Natural killer cell (primary cell): Measurements from ENCODE around the gene PTAR1. TPM values are rescaled to one million over a fixed set of nuclear protein-coding genes. Genes with fewer than 3 reads are reported as not detected.

Experiments used
- ATAC-seq, 3 donors: fragments of 150-1000 bp in 2 of 3; fragments of 200-7000 bp in 1 of 3; cut with Tn5 transposase; 1 replicate in 1 of 3; 2 replicates in 2 of 3; pipeline ENCODE4 v1.10.0; 2021; ENCODE audit warnings: mild to moderate bottlenecking in 2 of 3, moderate library complexity in 2 of 3
- DNase-seq, 2 donors: peaks; one replicate each; pipeline versions ENCODE4 v3.0.0 to v3.0.0-alpha.2; 2013 to 2021; ENCODE audit warnings: mixed read lengths in 1 of 2
- H3K27ac ChIP-seq: one replicate; pipeline ENCODE4 v1.5.1; 2013; ENCODE audit warnings: mild to moderate bottlenecking, low read length
- H3K27me3 ChIP-seq: one replicate; pipeline ENCODE4 v1.6.1; 2013; ENCODE audit warnings: low read length; ENCODE audit not compliant: control insufficient read depth, insufficient read depth
- H3K36me3 ChIP-seq: one replicate; pipeline ENCODE4 v1.6.1; 2013; ENCODE audit warnings: low read length; ENCODE audit not compliant: control insufficient read depth, insufficient read depth
- H3K4me1 ChIP-seq: one replicate; pipeline ENCODE4 v1.6.1; 2013; ENCODE audit warnings: low read length; ENCODE audit not compliant: control insufficient read depth, insufficient read depth
- H3K4me3 ChIP-seq: one replicate; pipeline ENCODE4 v1.5.1; 2013; ENCODE audit warnings: low read length
- H3K9me3 ChIP-seq: one replicate; pipeline ENCODE4 v1.6.1; 2013; ENCODE audit warnings: low read length; ENCODE audit not compliant: control insufficient read depth, insufficient read depth
- H3K27ac Mint-ChIP-seq, 2 donors: one replicate each; pipeline ENCODE4 v1.8.0; 2022; ENCODE audit warnings: mild to moderate bottlenecking in 2 of 2, mixed read lengths in 2 of 2, moderate library complexity in 1 of 2
- H3K27me3 Mint-ChIP-seq, 2 donors: one replicate each; pipeline ENCODE4 v1.8.0; 2022; ENCODE audit warnings: low read depth in 2 of 2, mixed read lengths in 2 of 2
- H3K36me3 Mint-ChIP-seq: one replicate; pipeline ENCODE4 v1.8.0; 2022; ENCODE audit warnings: mixed read lengths
- H3K4me1 Mint-ChIP-seq, 2 donors: one replicate each; pipeline ENCODE4 v1.8.0; 2022; ENCODE audit warnings: mixed read lengths in 2 of 2
- H3K4me3 Mint-ChIP-seq: one replicate; pipeline ENCODE4 v1.8.0; 2022; ENCODE audit warnings: mild to moderate bottlenecking, moderate library complexity, mixed read lengths
- H3K9me3 Mint-ChIP-seq, 2 donors: one replicate each; pipeline ENCODE4 v1.8.0; 2022; ENCODE audit warnings: mixed read lengths in 2 of 2
- WGBS: methylation state at CpG from one replicate; pipeline ENCODE4 v1.1.7; 2013; ENCODE audit warnings: missing lambda C conversion rate; ENCODE audit not compliant: insufficient coverage; 5-methylcytosine and 5-hydroxymethylcytosine counted together
- intact Hi-C: fragments of 100-400 bp; cut with micrococcal nuclease; formaldehyde crosslinking; loops from one replicate; pipeline ENCODE4 v1.14.2; 2022
- total RNA-seq, 4 donors: library from RNA; stranded (reverse); fragments of 120-200 nt in 1 of 4; gene quantifications; one replicate each; pipeline versions ENCODE4 v1.2.3 to v1.2.4, GENCODE V29; 2013 to 2022
- TF ChIP-seq, protein P1 (sequence below): fragments of 200-600 bp; IDR thresholded peaks from one replicate; pipeline ENCODE4 v1.8.0; 2022; ENCODE audit warnings: antibody characterized with exemption

PTAR1 gene
- total RNA-seq, 3 donors from 2014 or later (not counting 1 experiment from before 2014, with no cell fraction given): 76.4 to 87.9 (median 85.6) TPM

- no peaks in the 10 kb centered on the region for H3K4me1 ChIP-seq
- H3K36me3 Mint-ChIP-seq: no peaks in the 10 kb centered on the region
- H3K9me3 ChIP-seq: no peaks in the 10 kb centered on the region
- no peak overlapping the region for H3K27ac Mint-ChIP-seq
- no peaks in the 10 kb centered on the region for H3K27me3 ChIP-seq
- H3K27me3 Mint-ChIP-seq: peaks cover 4 to 21% of the 10 kb centered on the region in 2 donors
- H3K27ac ChIP-seq: no peak overlapping the region
- H3K36me3 ChIP-seq: no peaks in the 10 kb centered on the region
- TF ChIP-seq, protein P1, sequence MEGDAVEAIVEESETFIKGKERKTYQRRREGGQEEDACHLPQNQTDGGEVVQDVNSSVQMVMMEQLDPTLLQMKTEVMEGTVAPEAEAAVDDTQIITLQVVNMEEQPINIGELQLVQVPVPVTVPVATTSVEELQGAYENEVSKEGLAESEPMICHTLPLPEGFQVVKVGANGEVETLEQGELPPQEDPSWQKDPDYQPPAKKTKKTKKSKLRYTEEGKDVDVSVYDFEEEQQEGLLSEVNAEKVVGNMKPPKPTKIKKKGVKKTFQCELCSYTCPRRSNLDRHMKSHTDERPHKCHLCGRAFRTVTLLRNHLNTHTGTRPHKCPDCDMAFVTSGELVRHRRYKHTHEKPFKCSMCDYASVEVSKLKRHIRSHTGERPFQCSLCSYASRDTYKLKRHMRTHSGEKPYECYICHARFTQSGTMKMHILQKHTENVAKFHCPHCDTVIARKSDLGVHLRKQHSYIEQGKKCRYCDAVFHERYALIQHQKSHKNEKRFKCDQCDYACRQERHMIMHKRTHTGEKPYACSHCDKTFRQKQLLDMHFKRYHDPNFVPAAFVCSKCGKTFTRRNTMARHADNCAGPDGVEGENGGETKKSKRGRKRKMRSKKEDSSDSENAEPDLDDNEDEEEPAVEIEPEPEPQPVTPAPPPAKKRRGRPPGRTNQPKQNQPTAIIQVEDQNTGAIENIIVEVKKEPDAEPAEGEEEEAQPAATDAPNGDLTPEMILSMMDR: no peak
- H3K4me1 Mint-ChIP-seq: peaks cover 0 to 8% of the 10 kb centered on the region in 2 donors
- 83% methylated on average over 3 of the region's 4 CpGs for WGBS
- H3K4me3 ChIP-seq: no peak overlapping the region
- ATAC-seq: no peak
- no peak overlapping the region for H3K4me3 Mint-ChIP-seq
- H3K9me3 Mint-ChIP-seq: no peaks in the 10 kb centered on the region
- intact Hi-C loops: no loop called here
- DNase-seq: no peak
Observed at GRCh38 chr9:69678843-69679538, 80.8 kb downstream of the PTAR1 start.

- H3K36me3 Mint-ChIP-seq: no peaks in the 10 kb centered on the region
Observed at GRCh38 chr9:69677931-69678330, 81.9 kb downstream of the PTAR1 start.

GRCh38 chr9:69675563-69675962, 84.2 kb downstream of the PTAR1 start:
- Mint-ChIP-seq H3K27ac (no peak overlapping the region), H3K27me3 (peaks cover 0 to 20% of the 10 kb centered on the region in 2 donors), H3K36me3 (no peaks in the 10 kb centered on the region), H3K4me1 (peaks cover 8 to 13% of the 10 kb centered on the region in 2 donors), H3K4me3 (no peak overlapping the region), H3K9me3 (no peaks in the 10 kb centered on the region)
- WGBS: 88% methylated on average over 3 of the region's 3 CpGs
- Histone ChIP-seq H3K27me3 (peaks cover 2% of the 10 kb centered on the region), H3K27ac (no peak overlapping the region), H3K4me3 (no peak overlapping the region), H3K36me3 (no peaks in the 10 kb centered on the region), H3K9me3 (no peaks in the 10 kb centered on the region), H3K4me1 (peaks cover 13% of the 10 kb centered on the region)
- DNase-seq: no peak
- intact Hi-C loops: no loop called here
- no peak for ATAC-seq
- TF ChIP-seq, protein P1: no peak

More at GRCh38 chr9:69677931-69678330, 81.9 kb downstream of the PTAR1 start:
- Mint-ChIP-seq H3K27ac (no peak overlapping the region), H3K4me1 (peaks cover 5 to 8% of the 10 kb centered on the region in 2 donors), H3K9me3 (no peaks in the 10 kb centered on the region), H3K4me3 (no peak overlapping the region), H3K27me3 (peaks cover 4 to 18% of the 10 kb centered on the region in 2 donors)
- Histone ChIP-seq H3K27me3 (peaks cover 2% of the 10 kb centered on the region), H3K27ac (no peak overlapping the region), H3K36me3 (no peaks in the 10 kb centered on the region), H3K9me3 (no peaks in the 10 kb centered on the region), H3K4me3 (no peak overlapping the region), H3K4me1 (peaks cover 4% of the 10 kb centered on the region)
- 100% methylated on average over 1 of the region's 5 CpGs for WGBS
- intact Hi-C loops: no loop called here
- ATAC-seq (no peak), DNase-seq (no peak)
- TF ChIP-seq, protein P1: no peak
